IMR-90 (cell line): ENCODE results near the gene SLC17A8. TPM values are rescaled to one million over a fixed set of nuclear protein-coding genes. Genes with fewer than 3 reads are reported as not detected.
"Not testable (repeated sequence)": the region's sequence is repeated elsewhere in the genome, so short reads cannot be mapped to it uniquely, and the experiment has no call there.

Experiments
- ATAC-seq: fragments of 200-7000 bp; cut with Tn5 transposase; 2 replicates; pipeline ENCODE4 v1.9.1; 2020; ENCODE audit warnings: low read depth, mild to moderate bottlenecking, moderate library complexity
- BruUV-seq: library from RNA; stranded (reverse); fragments of 400-500 nt; replicated peaks from 2 replicates; lab custom pipeline; 2021; lab: Mats Ljungman, UMichigan
- CTCF ChIA-PET: fragments of 300-600 bp; formaldehyde crosslinking; extraction: SDS; loops from one replicate; lab custom pipeline; 2021; ENCODE audit warnings: antibody characterized with exemption; lab: Yijun Ruan, JAX
- POLR2A ChIA-PET: fragments of 300-600 bp; sonication (Branson Sonifier 250); formaldehyde crosslinking; loops from one replicate; lab custom pipeline; 2022; ENCODE audit warnings: antibody characterized with exemption; ENCODE audit not compliant: unreplicated experiment; lab: Charles Lee
- DNase-seq: peaks from one replicate; pipeline ENCODE4 v3.0.0; 2013
- H2AFZ ChIP-seq: replicated peaks from 2 replicates; pipeline ENCODE3; 2013; ENCODE audit warnings: low read length, mild to moderate bottlenecking; ENCODE audit not compliant: poor library complexity
- H2AK5ac ChIP-seq: 2 replicates; pipeline ENCODE4 v1.6.1; 2013; ENCODE audit warnings: low read depth, low read length, inconsistent platforms
- H2AK9ac ChIP-seq: replicated peaks from 2 replicates; pipeline ENCODE3; 2013; ENCODE audit warnings: mild to moderate bottlenecking, low read depth, low read length, moderate library complexity; ENCODE audit not compliant: poor library complexity
- H2BK120ac ChIP-seq: 2 replicates; pipeline ENCODE4 v1.6.1; 2013; ENCODE audit warnings: low read depth, low read length, inconsistent platforms
- H2BK15ac ChIP-seq: 3 replicates; pipeline ENCODE4 v1.6.1; 2013; ENCODE audit warnings: low read depth, low read length, inconsistent platforms
- H2BK20ac ChIP-seq: 2 replicates; pipeline ENCODE4 v1.6.1; 2013; ENCODE audit warnings: low read depth, mild to moderate bottlenecking, inconsistent platforms, low read length, moderate library complexity
- H2BK5ac ChIP-seq: 2 replicates; pipeline ENCODE4 v1.6.1; 2013; ENCODE audit warnings: mild to moderate bottlenecking, low read depth, low read length, inconsistent platforms; ENCODE audit not compliant: poor library complexity, severe bottlenecking
- H3K14ac ChIP-seq: replicated peaks from 2 replicates; pipeline ENCODE4 v1.6.1; 2013; ENCODE audit warnings: low read depth, low read length, inconsistent platforms
- H3K18ac ChIP-seq: 2 replicates; pipeline ENCODE4 v1.6.1; 2013; ENCODE audit warnings: low read depth, low read length, control low read depth
- H3K23ac ChIP-seq: 2 replicates; pipeline ENCODE4 v1.6.1; 2013; ENCODE audit warnings: low read depth, low read length, inconsistent platforms
- H3K27ac ChIP-seq: 2 replicates; pipeline ENCODE4 v1.5.1; 2013; ENCODE audit warnings: mild to moderate bottlenecking, control low read depth, low read length; ENCODE audit not compliant: insufficient read depth
- H3K27me3 ChIP-seq: 2 replicates; pipeline ENCODE4 v1.6.1; 2013; ENCODE audit warnings: low read length; ENCODE audit not compliant: control insufficient read depth, insufficient read depth
- H3K36me3 ChIP-seq: 2 replicates; pipeline ENCODE4 v1.6.1; 2013; ENCODE audit warnings: low read length, mixed read lengths; ENCODE audit not compliant: control insufficient read depth, insufficient read depth
- H3K4ac ChIP-seq: 2 replicates; pipeline ENCODE4 v1.6.1; 2013; ENCODE audit warnings: low read depth, low read length, inconsistent platforms
- H3K4me1 ChIP-seq: 2 replicates; pipeline ENCODE4 v1.6.1; 2013; ENCODE audit warnings: low read length, mixed read lengths; ENCODE audit not compliant: control insufficient read depth, insufficient read depth
- H3K4me2 ChIP-seq: 2 replicates; pipeline ENCODE4 v1.6.1; 2013; ENCODE audit warnings: low read depth, mild to moderate bottlenecking, control low read depth, low read length, moderate library complexity
- H3K4me3 ChIP-seq: 2 replicates; pipeline ENCODE4 v1.5.1; 2013; ENCODE audit warnings: low read depth, mild to moderate bottlenecking, control low read depth, low read length, moderate library complexity; ENCODE audit not compliant: insufficient read depth
- H3K56ac ChIP-seq: 2 replicates; pipeline ENCODE4 v1.6.1; 2013; ENCODE audit warnings: low read length, inconsistent platforms; ENCODE audit not compliant: insufficient read depth; ENCODE audit errors: extremely low read depth
- H3K79me1 ChIP-seq, 2 experiments: 2 replicates each; pipeline ENCODE4 v1.6.1; 2013; ENCODE audit warnings: low read length in 2 of 2, inconsistent platforms in 1 of 2, low read depth in 1 of 2
- H3K9ac ChIP-seq: 2 replicates; pipeline ENCODE4 v1.6.1; 2013; ENCODE audit warnings: low read depth, low read length, control low read depth
- H3K9me1 ChIP-seq: 2 replicates; pipeline ENCODE4 v1.6.1; 2013; ENCODE audit warnings: low read length, inconsistent platforms; ENCODE audit not compliant: insufficient read depth
- H3K9me3 ChIP-seq: 2 replicates; pipeline ENCODE4 v1.6.1; 2013; ENCODE audit warnings: low read length; ENCODE audit not compliant: control insufficient read depth, insufficient read depth
- H4K20me1 ChIP-seq: 2 replicates; pipeline ENCODE4 v1.6.1; 2013; ENCODE audit warnings: low read length, inconsistent platforms; ENCODE audit not compliant: insufficient read depth
- H4K5ac ChIP-seq: 2 replicates; pipeline ENCODE4 v1.6.1; 2013; ENCODE audit warnings: mild to moderate bottlenecking, low read depth, low read length, control low read depth
- H4K8ac ChIP-seq, 2 experiments: 2 replicates each; pipeline ENCODE4 v1.6.1; 2013; ENCODE audit warnings: low read depth in 2 of 2, low read length in 2 of 2, control low read depth in 1 of 2, inconsistent platforms in 1 of 2
- H4K91ac ChIP-seq: 2 replicates; pipeline ENCODE4 v1.6.1; 2013; ENCODE audit warnings: low read depth, low read length, inconsistent platforms; ENCODE audit not compliant: insufficient read depth
- WGBS, 2 experiments: methylation state at CpG; one replicate each; pipeline versions ENCODE4 v1.1.5 to v1.1.7; 2013; ENCODE audit warnings: missing lambda C conversion rate in 2 of 2; ENCODE audit not compliant: insufficient read length in 1 of 2; ENCODE audit errors: extremely low coverage in 2 of 2; 5-methylcytosine and 5-hydroxymethylcytosine counted together
- dilution Hi-C: fragments of 300-500 bp; cut with HindIII; formaldehyde crosslinking; loops from one replicate; pipeline ENCODE4 v1.14.3; 2018; ENCODE audit warnings: low sequenced_read_pairs; ENCODE audit not compliant: unreplicated experiment
- in situ Hi-C: fragments of 300-500 bp; cut with MboI; formaldehyde crosslinking; loops from 3 replicates; pipeline ENCODE4 v1.14.3; 2019; ENCODE audit warnings: low sequenced_read_pairs, inconsistent platforms, mixed read lengths
- intact Hi-C: fragments of 100-400 bp; cut with micrococcal nuclease; formaldehyde crosslinking; loops from 2 replicates; pipeline ENCODE4 v1.10.0; 2022
- polyA plus RNA-seq, 3 experiments: library from polyadenylated mRNA; depleted of rRNA; stranded (reverse); fragments of >200 nt; gene quantifications; 2 replicates each; pipeline ENCODE4 v1.2.3, GENCODE V29; 2012; ENCODE audit warnings: low replicate concordance in 1 of 3
- total RNA-seq: library from RNA; depleted of rRNA; stranded (reverse); fragments of >200 nt; gene quantifications from 2 replicates; pipeline ENCODE4 v1.2.3, GENCODE V29; 2012

Gene SLC17A8
- total and polyA plus RNA-seq, 2 of the 4 experiments (the other 2 are of a cell fraction) = not detected

DNA sequence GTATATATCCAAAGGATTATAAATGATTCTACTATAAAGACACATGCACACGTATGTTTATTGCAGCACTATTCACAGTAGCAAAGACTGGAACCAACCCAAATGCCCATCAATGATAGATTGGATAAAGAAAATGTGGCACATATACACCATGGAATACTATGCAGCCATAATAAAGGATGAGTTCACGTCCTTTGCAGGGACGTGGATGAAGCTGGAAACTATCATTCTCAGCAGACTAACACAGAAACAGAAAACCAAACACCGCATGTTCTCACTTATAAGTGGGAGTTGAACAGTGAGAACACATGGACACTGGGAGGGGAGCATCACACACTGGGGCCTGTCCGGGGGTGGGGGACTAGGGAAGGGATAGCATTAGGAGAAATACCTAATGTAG, 48.7 kb upstream of the SLC17A8 start:
- H2BK20ac ChIP-seq, H3K4me3 ChIP-seq, CTCF ChIA-PET, H2AK5ac ChIP-seq, H3K56ac ChIP-seq, H3K27me3 ChIP-seq, H3K27ac ChIP-seq, H2BK120ac ChIP-seq, H3K14ac ChIP-seq, H2BK15ac ChIP-seq, H3K79me1 ChIP-seq, H3K9ac ChIP-seq, H3K9me1 ChIP-seq, H3K18ac ChIP-seq, H4K5ac ChIP-seq, H3K4me1 ChIP-seq, ATAC-seq, intact Hi-C loops, H4K91ac ChIP-seq, H2BK5ac ChIP-seq, H3K23ac ChIP-seq, dilution Hi-C loops, H4K8ac ChIP-seq, H4K20me1 ChIP-seq, H3K4me2 ChIP-seq, DNase-seq, H2AK9ac ChIP-seq, H3K4ac ChIP-seq, POLR2A ChIA-PET, H2AFZ ChIP-seq, in situ Hi-C loops, H3K9me3 ChIP-seq, BruUV-seq: not testable (repeated sequence)
- peaks cover 18% of the 10 kb centered on the region for H3K36me3 ChIP-seq
- WGBS, 2 experiments = no CpG with 5 or more reads among the region's 5 CpGs
